Measurements from ENCODE around the gene COPZ2. TPM values are rescaled to one million over a fixed set of nuclear protein-coding genes. Genes with fewer than 3 reads are reported as not detected.
"Not testable (repeated sequence)": the region's sequence is repeated elsewhere in the genome, so short reads cannot be mapped to it uniquely, and the experiment has no call there.

The COPZ2 gene
- total RNA-seq, 1 donor from 2014 or later = 4.4 TPM

GRCh38 chr17:47989159-47989558 is 48.4 kb downstream of the COPZ2 start:
- no peak overlapping the region for H3K27ac Mint-ChIP-seq
- intact Hi-C loops (cut with micrococcal nuclease) = no loop called here
- no peak overlapping the region for H3K4me3 Mint-ChIP-seq

GRCh38 chr17:47988445-47988844 is 49.2 kb downstream of the COPZ2 start:
- H3K9me3 Mint-ChIP-seq; H3K4me3 Mint-ChIP-seq; H3K27ac Mint-ChIP-seq; intact Hi-C loops (cut with micrococcal nuclease); H3K4me1 Mint-ChIP-seq; DNase-seq; H3K27me3 Mint-ChIP-seq: not testable (repeated sequence)
- H3K36me3 Mint-ChIP-seq (ENCODE audit: low read depth) = peaks cover 11% of the 10 kb centered on the region

More at GRCh38 chr17:47989159-47989558, 48.4 kb downstream of the COPZ2 start:
- H3K4me1 Mint-ChIP-seq = peaks cover 8% of the 10 kb centered on the region
- peaks cover 7% of the 10 kb centered on the region for H3K27me3 Mint-ChIP-seq
- H3K9me3 Mint-ChIP-seq = no peaks in the 10 kb centered on the region
- H3K36me3 Mint-ChIP-seq (ENCODE audit: low read depth) = peaks cover 8% of the 10 kb centered on the region
- DNase-seq = no peak

- Mint-ChIP-seq H3K27ac (no peak overlapping the region), H3K27me3 (no peaks in the 10 kb centered on the region), H3K36me3 (ENCODE audit: low read depth) (peaks cover 16% of the 10 kb centered on the region), H3K4me3 (no peak overlapping the region), H3K4me1 (peaks cover 8% of the 10 kb centered on the region), H3K9me3 (no peaks in the 10 kb centered on the region)
- intact Hi-C loops (cut with micrococcal nuclease) = no loop called here
- DNase-seq = no peak
These were observed 50.3 kb downstream of the COPZ2 start for GRCh38 chr17:47987240-47987835.

GRCh38 chr17:47986520-47986919 is 51.1 kb downstream of the COPZ2 start:
- no peak for DNase-seq
- intact Hi-C loops (cut with micrococcal nuclease) = no loop called here
- peak overlapping the region; percentile 14 for H3K27ac Mint-ChIP-seq
- H3K4me3 Mint-ChIP-seq = no peak overlapping the region
- H3K27me3 Mint-ChIP-seq = no peaks in the 10 kb centered on the region
- peaks cover 19% of the 10 kb centered on the region for H3K36me3 Mint-ChIP-seq (ENCODE audit: low read depth)
- no peaks in the 10 kb centered on the region for H3K9me3 Mint-ChIP-seq
- H3K4me1 Mint-ChIP-seq = peaks cover 10% of the 10 kb centered on the region

DNA sequence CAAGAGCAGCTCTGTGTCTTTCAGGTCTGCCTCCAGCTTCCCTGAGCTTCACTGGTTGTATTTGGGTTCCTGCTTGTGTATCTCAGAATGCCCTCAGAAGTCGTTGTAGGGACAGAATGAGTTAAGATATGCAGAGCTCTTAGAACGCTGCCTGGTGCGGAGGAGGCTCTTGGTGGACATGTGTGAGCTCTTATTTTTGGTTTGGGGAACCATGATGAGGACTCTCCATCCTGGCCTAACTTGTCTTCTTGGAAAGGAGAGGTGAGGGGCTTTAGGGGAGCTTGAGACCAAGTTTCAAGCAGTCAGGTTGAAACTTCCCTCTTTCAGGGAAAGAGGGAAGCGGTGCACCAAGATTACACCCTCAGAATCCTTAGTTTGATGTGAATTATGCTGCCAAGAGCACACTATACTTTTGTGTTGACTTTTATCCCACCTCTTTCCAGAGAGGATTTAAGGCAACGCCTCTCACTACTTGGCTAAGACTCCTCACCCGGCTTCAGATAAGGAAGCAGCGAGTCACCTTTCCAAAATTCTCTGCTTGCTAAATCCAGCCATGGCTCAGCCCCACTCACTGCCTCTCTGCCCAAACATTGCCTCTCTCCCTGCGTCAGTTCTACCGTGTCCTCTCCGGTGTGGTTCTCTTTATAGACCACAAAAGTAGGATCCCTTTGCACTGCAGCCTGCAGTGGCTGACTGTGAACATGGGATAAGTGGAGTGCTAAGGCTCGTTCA is 53.9 kb downstream of the COPZ2 start:
- Mint-ChIP-seq H3K36me3 (ENCODE audit: low read depth) (peaks cover 36% of the 10 kb centered on the region), H3K4me1 (peaks cover 3% of the 10 kb centered on the region), H3K27me3 (no peaks in the 10 kb centered on the region), H3K4me3 (no peak overlapping the region), H3K9me3 (no peaks in the 10 kb centered on the region), H3K27ac (no peak overlapping the region)
- DNase-seq = no peak
- intact Hi-C loops (cut with micrococcal nuclease) = no loop called here

- Mint-ChIP-seq H3K27ac (no peak overlapping the region), H3K4me1 (peaks cover 3% of the 10 kb centered on the region), H3K4me3 (no peak overlapping the region), H3K36me3 (ENCODE audit: low read depth) (peaks cover 41% of the 10 kb centered on the region), H3K9me3 (no peaks in the 10 kb centered on the region), H3K27me3 (no peaks in the 10 kb centered on the region)
- intact Hi-C loops (cut with micrococcal nuclease) = no loop called here
- no peak for DNase-seq
These were observed 54.8 kb downstream of the COPZ2 start for GRCh38 chr17:47982645-47983390.

DNA sequence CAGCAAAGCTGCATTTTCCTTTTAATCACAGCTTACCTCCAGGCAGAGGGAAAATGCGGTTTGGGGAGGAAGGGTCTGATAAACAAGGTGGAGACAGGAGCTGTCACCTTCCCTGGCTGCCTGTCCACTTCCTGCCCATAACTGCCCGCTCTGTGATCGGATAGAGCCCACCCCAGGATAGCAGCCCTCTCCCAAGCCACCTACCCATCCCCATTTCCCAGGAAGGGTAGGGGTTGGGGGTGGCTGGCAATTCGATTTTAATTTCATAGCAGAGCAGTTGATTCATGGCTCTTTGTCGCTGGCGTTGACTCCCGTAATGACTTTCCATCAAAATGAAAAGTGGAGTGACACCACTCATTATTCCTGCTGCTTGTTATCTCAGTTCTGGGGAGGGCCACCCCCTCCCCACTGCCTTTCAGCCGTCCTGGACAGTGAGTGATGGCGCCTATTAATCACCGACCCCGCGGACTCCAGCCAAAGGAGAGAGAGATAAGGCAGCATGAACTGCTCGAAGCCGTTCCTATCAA is 55.4 kb downstream of the COPZ2 start:
- no peaks in the 10 kb centered on the region for H3K9me3 Mint-ChIP-seq
- H3K27me3 Mint-ChIP-seq = no peaks in the 10 kb centered on the region
- intact Hi-C loops (cut with micrococcal nuclease) = no loop called here
- peaks cover 46% of the 10 kb centered on the region for H3K36me3 Mint-ChIP-seq (ENCODE audit: low read depth)
- H3K4me3 Mint-ChIP-seq = no peak overlapping the region
- DNase-seq = no peak
- H3K27ac Mint-ChIP-seq = no peak overlapping the region
- H3K4me1 Mint-ChIP-seq = peaks cover 3% of the 10 kb centered on the region

- no peaks in the 10 kb centered on the region for H3K27me3 Mint-ChIP-seq
- intact Hi-C loops (cut with micrococcal nuclease) = no loop called here
- no peak overlapping the region for H3K4me3 Mint-ChIP-seq
- H3K4me1 Mint-ChIP-seq = peaks cover 3% of the 10 kb centered on the region
- H3K36me3 Mint-ChIP-seq (ENCODE audit: low read depth) = peaks cover 50% of the 10 kb centered on the region
- H3K27ac Mint-ChIP-seq = no peak overlapping the region
- no peak for DNase-seq
- no peaks in the 10 kb centered on the region for H3K9me3 Mint-ChIP-seq
These were observed 56.1 kb downstream of the COPZ2 start for GRCh38 chr17:47981462-47981861.

DNA sequence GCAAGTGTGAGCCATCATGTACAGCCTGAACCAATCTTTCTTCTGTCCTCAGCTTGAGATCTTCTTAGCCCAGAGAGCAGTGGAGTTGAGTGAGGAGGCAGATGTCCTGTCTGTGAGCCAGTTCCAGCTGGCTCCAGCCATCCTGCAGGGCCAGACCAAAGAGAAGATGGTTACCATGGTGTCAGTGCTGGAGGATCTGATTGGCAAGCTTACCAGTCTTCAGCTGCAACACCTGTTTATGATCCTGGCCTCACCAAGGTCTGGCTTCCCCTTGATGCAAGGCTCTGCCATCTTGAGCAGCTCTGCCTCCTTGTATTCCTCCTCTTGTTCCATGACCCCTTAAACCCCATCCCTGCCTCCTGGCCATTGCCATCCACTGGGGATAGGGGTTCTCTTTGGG is 57.1 kb downstream of the COPZ2 start:
- no peak for DNase-seq
- Mint-ChIP-seq H3K36me3 (ENCODE audit: low read depth) (peaks cover 51% of the 10 kb centered on the region), H3K4me3 (no peak overlapping the region), H3K4me1 (peaks cover 5% of the 10 kb centered on the region), H3K9me3 (no peaks in the 10 kb centered on the region), H3K27ac (no peak overlapping the region), H3K27me3 (no peaks in the 10 kb centered on the region)
- intact Hi-C loops (cut with micrococcal nuclease) = no loop called here

DNA sequence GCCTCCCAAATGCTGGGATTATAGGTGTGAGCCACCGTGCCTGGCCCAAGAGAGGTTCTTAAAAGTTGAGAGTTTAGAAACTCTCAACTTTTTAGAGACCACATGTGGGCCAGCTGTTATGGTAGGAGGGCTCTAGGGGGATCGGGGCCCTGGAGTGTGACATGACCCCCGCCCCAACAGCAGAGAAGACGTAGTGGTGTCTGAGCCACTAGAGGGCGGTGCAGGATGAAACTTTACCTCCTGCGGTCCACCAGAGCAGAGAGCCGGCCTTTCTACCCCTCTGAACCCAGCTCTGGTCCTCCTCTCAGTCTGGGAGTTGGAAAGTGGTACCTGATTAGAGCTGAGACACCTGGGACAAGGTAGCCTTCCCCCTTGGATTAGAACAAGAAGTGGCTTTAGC is 59.3 kb downstream of the COPZ2 start:
- Mint-ChIP-seq H3K4me3 (no peak overlapping the region), H3K27ac (no peak overlapping the region), H3K27me3 (no peaks in the 10 kb centered on the region), H3K36me3 (ENCODE audit: low read depth) (peaks cover 57% of the 10 kb centered on the region), H3K4me1 (peaks cover 7% of the 10 kb centered on the region), H3K9me3 (no peaks in the 10 kb centered on the region)
- peak; percentile 84 for DNase-seq
- intact Hi-C loops (cut with micrococcal nuclease) = loop anchor here (2.0 kb wide), 1 partner anchor 40 kb away; no protein-coding TSS in a partner anchor

Other genes with a start within 250 kb of the COPZ2 start
- 18.1 and 18.4 TPM in 2 replicates for gene OSBPL7, start 216.0 kb downstream of the COPZ2 start, total RNA-seq
- gene MRPL10, start 206.3 kb downstream of the COPZ2 start, total RNA-seq = 55.0 and 58.3 TPM in 2 replicates
- gene LRRC46, start 206.1 kb downstream of the COPZ2 start, total RNA-seq = 0.33 and 0.44 TPM in 2 replicates
- gene SCRN2, start 196.5 kb downstream of the COPZ2 start, total RNA-seq = 24.3 and 24.8 TPM in 2 replicates
- gene SP6, start 186.6 kb downstream of the COPZ2 start, total RNA-seq = 0.05 TPM in 2 replicates
- gene SP2, start 141.6 kb downstream of the COPZ2 start, total RNA-seq = 18.3 and 21.7 TPM in 2 replicates
- 61.5 and 69.4 TPM in 2 replicates for gene PNPO, start 96.2 kb downstream of the COPZ2 start, total RNA-seq
- gene PRR15L, start 79.9 kb downstream of the COPZ2 start, total RNA-seq = not detected in 2 replicates
- gene CDK5RAP3, start 66.7 kb downstream of the COPZ2 start, total RNA-seq = 192 and 202 TPM in 2 replicates
- gene NFE2L1, start 10.6 kb upstream of the COPZ2 start, total RNA-seq = 85.2 and 93.1 TPM in 2 replicates
- gene CBX1, start 63.7 kb upstream of the COPZ2 start, total RNA-seq = 61.3 and 64.6 TPM in 2 replicates
- gene SNX11, start 70.0 kb upstream of the COPZ2 start, total RNA-seq = 33.3 and 34.9 TPM in 2 replicates